SU-DHL-6 (cell line): ENCODE measurements around the gene KCNT2.

Experiments used
- EZH2phosphoT487 ChIP-seq: fragments of 200-600 bp; sonication (generic), shearing (Covaris generic); conservative IDR thresholded peaks from 2 replicates; pipeline ENCODE4 v1.6.1; 2018; ENCODE audit warnings: mild to moderate bottlenecking, antibody characterized with exemption, low read length, moderate library complexity, mixed read lengths
- TF ChIP-seq, protein P1 (sequence below): fragments of 200-600 bp; sonication (generic); IDR thresholded peaks from one replicate; pipeline ENCODE4 v1.5.1; 2017; ENCODE audit warnings: antibody characterized with exemption, mild to moderate bottlenecking, low read length, moderate library complexity; ENCODE audit not compliant: insufficient read depth, poor library complexity, severe bottlenecking

DNA sequence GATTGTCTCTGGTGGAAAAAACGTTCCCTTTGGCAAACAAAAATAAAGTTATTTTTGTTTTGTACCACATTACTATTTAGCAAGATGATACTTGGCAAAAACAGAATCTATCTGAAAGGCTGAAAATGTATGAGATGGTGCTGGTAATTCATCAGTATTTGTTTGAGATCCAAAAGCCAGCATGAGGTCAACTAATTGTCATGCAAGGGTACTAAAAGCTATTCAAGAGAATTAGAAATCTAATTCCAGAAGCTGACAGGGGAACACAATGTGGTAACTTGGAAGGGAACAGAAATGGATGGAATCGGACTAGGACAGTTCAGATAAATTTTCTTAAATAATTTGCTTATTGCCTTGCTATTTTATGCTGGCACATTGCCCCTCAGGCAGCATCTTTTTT, 263.8 kb downstream of the KCNT2 start:
- TF ChIP-seq, protein P1, sequence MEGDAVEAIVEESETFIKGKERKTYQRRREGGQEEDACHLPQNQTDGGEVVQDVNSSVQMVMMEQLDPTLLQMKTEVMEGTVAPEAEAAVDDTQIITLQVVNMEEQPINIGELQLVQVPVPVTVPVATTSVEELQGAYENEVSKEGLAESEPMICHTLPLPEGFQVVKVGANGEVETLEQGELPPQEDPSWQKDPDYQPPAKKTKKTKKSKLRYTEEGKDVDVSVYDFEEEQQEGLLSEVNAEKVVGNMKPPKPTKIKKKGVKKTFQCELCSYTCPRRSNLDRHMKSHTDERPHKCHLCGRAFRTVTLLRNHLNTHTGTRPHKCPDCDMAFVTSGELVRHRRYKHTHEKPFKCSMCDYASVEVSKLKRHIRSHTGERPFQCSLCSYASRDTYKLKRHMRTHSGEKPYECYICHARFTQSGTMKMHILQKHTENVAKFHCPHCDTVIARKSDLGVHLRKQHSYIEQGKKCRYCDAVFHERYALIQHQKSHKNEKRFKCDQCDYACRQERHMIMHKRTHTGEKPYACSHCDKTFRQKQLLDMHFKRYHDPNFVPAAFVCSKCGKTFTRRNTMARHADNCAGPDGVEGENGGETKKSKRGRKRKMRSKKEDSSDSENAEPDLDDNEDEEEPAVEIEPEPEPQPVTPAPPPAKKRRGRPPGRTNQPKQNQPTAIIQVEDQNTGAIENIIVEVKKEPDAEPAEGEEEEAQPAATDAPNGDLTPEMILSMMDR: no peak
- no peak for TF ChIP-seq EZH2phosphoT487
